ENCODE measurements around the gene UQCRC2. TPM values are rescaled to one million over a fixed set of nuclear protein-coding genes. Genes with fewer than 3 reads are reported as not detected.

The UQCRC2 gene
- total and polyA plus RNA-seq, 2 donors (not counting 1 experiment from before 2014, with no cell fraction given), result 204 to 207 TPM

- Histone ChIP-seq H3K9ac (ENCODE audit: insufficient read depth, low read length) (no peak overlapping the region), H3K4me3 (replicated peaks in 1 of 4; ENCODE audit: control extremely low read depth in 1 of 4, insufficient read depth in 1 of 4, low read depth in 3 of 4, low read length in 4 of 4) (no peak overlapping the region), H3K27me3 (ENCODE audit: control insufficient read depth, insufficient read depth, low read length) (no peaks in the 10 kb centered on the region), H3K9me3 (ENCODE audit: control insufficient read depth, insufficient read depth, low read depth, low read length) (no peaks in the 10 kb centered on the region), H3K36me3 (ENCODE audit: control insufficient read depth, insufficient read depth, low read length) (no peaks in the 10 kb centered on the region), H4K20me1 (ENCODE audit: control insufficient read depth, extremely low read depth, insufficient read depth, low read length) (no peaks in the 10 kb centered on the region), H2AFZ (ENCODE audit: low read length) (no peak overlapping the region), H3K79me2 (ENCODE audit: control insufficient read depth, insufficient read depth, low read length) (peaks cover 49% of the 10 kb centered on the region), H3K4me2 (ENCODE audit: extremely low read depth, insufficient read depth, low read length) (no peak overlapping the region), H3K4me1 (ENCODE audit: control insufficient read depth, extremely low read depth, insufficient read depth, low read length) (peaks cover 10% of the 10 kb centered on the region), H3K27ac (ENCODE audit: insufficient read depth, low read length) (no peak overlapping the region)
- TF ChIP-seq, protein P1, sequence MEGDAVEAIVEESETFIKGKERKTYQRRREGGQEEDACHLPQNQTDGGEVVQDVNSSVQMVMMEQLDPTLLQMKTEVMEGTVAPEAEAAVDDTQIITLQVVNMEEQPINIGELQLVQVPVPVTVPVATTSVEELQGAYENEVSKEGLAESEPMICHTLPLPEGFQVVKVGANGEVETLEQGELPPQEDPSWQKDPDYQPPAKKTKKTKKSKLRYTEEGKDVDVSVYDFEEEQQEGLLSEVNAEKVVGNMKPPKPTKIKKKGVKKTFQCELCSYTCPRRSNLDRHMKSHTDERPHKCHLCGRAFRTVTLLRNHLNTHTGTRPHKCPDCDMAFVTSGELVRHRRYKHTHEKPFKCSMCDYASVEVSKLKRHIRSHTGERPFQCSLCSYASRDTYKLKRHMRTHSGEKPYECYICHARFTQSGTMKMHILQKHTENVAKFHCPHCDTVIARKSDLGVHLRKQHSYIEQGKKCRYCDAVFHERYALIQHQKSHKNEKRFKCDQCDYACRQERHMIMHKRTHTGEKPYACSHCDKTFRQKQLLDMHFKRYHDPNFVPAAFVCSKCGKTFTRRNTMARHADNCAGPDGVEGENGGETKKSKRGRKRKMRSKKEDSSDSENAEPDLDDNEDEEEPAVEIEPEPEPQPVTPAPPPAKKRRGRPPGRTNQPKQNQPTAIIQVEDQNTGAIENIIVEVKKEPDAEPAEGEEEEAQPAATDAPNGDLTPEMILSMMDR (conservative IDR thresholded peaks at IDR 0.05 in 1 of 2, IDR thresholded peaks at IDR 0.05 in 1 of 2; ENCODE audit: low read depth in 1 of 2, low read length in 2 of 2), result no peak
- no peak for TF ChIP-seq EZH2 (IDR thresholded peaks at IDR 0.05; ENCODE audit: low read length, missing control alignments)
- no peak for DNase-seq (ENCODE audit: low read depth in 2 of 2)
These were observed 78.4 kb downstream of the UQCRC2 start for GRCh38 chr16:22031483-22032083.

Other genes with a start within 250 kb of the UQCRC2 start
- gene NPIPB4, start 95.6 kb upstream of the UQCRC2 start, total RNA-seq, result 18.2 and 32.2 TPM in 2 replicates
- gene NPIPB4, start 95.6 kb upstream of the UQCRC2 start, polyA plus RNA-seq, result 7.0 and 7.8 TPM in 2 replicates
- gene PDZD9, start 47.8 kb downstream of the UQCRC2 start, total RNA-seq, result not detected in 2 replicates
- gene PDZD9, start 47.8 kb downstream of the UQCRC2 start, polyA plus RNA-seq, result not detected in 2 replicates
- gene MOSMO, start 54.8 kb downstream of the UQCRC2 start, total RNA-seq, result 10.8 and 13.7 TPM in 2 replicates
- gene MOSMO, start 54.8 kb downstream of the UQCRC2 start, polyA plus RNA-seq, result 14.0 and 15.4 TPM in 2 replicates
- 0.17 TPM in 1 of 2 replicates, not detected in the other for gene VWA3A, start 139.2 kb downstream of the UQCRC2 start, total RNA-seq
- 0.06 TPM in 1 of 2 replicates, not detected in the other for gene VWA3A, start 139.2 kb downstream of the UQCRC2 start, polyA plus RNA-seq
- under 0.01 TPM in 1 of 2 replicates, not detected in the other for gene SDR42E2, start 209.1 kb downstream of the UQCRC2 start, total RNA-seq
- not detected in 2 replicates for gene SDR42E2, start 209.1 kb downstream of the UQCRC2 start, polyA plus RNA-seq